Measurements from ENCODE around the gene TSPAN18.

The TSPAN18 gene

DNA sequence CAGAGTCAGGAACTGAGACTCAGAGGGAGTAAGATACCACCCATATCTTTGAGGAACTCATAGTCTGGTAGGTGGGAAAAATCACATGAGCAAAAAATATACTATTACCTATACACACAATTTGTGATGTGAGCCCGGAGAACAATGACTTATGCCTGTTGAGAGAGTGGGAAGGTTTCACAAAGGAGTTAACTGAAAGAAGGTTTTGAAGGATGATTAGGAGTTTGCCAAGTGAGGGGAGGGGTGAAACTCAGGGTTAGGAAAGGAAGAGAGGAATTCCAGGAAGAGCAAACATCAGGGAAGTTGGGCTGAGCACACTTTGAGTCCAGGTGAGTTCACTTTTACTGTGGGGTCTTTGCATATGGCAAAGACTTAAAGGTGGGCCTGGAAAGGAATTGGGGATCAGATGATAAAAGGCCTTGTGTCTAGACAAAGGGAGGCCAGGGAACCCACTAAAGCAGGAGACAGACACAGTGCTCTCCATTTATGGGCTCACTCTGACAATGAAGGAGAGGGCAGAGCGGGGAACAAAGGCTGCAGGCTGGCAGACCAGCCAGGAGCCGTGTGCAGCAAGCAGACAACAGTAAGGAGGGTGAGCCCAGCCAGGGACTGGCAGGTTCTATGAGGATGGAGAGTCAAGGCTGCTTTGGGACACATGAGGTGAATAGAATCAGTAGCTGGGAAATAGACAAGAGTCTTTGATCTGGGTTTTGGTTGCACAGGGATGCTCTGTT is 33.1 kb downstream of the TSPAN18 start:
- no peak for DNase-seq (ENCODE audit: low read depth)

DNA sequence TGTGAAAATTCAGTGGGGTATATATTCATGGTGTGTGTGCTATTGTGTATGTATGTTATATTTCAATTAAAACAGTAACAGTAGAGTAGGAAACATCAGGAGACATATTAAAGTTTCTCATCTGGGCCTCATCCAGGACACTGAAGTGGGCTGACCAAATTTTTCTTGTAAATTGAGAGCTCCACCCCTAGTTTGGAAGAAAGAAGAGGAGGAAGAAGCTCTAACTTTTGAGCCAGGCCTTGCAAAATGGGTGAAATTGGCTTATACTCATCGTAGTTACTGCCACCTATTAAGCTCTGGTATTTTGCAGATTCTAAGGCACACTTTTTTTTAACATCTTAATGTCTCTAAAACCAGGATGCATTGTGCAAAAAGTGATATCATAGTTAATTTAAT is 33.7 kb downstream of the TSPAN18 start:
- no peak for DNase-seq (ENCODE audit: low read depth)

DNA sequence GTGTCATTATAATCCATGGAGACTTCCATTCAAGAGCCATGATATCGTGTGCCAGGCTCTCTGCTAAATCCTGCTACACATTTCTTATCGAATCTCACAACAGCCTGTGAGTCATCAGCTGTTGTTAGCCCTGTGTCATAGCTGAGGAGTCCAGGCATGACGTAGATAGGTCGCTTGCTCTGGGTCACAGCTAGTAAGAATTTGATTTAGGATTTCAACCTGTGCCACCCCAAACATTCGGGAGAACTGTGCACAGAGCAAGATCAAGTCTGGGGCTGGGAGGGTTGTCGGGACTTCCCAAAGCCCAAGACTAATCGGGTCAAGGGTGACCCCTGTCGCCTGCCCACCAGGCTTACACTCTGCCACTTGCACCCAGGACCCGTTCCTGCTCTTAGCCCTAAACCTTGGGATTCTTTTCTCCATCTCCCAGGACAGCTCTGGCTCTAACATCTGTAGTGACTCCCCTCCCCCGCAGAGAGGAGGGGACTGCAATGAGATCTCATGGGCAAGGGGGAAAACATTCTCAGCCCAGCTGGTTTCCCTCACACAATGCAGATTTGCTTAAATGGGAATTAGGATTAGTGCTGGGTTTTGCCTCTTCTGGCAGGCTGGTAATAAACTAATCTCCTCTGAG is 34.3 kb downstream of the TSPAN18 start:
- no peak for DNase-seq (ENCODE audit: low read depth)

DNA sequence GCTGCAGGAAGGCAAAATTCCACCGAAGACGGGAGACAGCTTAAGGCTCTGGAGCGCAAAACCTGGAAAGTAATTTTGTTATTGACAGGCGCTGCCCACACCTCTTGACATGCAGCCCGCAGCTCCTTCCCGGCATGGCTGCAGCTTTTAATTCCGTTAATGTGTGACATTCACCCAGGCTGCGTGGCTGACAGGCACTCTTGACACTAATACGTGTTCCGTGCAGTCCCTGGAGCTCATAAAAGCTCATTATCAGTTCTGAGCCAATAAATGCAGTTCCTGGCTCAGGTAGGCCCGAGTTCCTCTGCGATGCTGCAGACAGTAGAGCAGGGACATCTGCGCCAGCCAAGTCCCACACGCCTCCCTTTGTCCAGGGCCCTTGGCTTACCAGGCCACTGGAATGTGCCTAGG is 34.8 kb downstream of the TSPAN18 start:
- no peak for DNase-seq (ENCODE audit: low read depth)

DNA sequence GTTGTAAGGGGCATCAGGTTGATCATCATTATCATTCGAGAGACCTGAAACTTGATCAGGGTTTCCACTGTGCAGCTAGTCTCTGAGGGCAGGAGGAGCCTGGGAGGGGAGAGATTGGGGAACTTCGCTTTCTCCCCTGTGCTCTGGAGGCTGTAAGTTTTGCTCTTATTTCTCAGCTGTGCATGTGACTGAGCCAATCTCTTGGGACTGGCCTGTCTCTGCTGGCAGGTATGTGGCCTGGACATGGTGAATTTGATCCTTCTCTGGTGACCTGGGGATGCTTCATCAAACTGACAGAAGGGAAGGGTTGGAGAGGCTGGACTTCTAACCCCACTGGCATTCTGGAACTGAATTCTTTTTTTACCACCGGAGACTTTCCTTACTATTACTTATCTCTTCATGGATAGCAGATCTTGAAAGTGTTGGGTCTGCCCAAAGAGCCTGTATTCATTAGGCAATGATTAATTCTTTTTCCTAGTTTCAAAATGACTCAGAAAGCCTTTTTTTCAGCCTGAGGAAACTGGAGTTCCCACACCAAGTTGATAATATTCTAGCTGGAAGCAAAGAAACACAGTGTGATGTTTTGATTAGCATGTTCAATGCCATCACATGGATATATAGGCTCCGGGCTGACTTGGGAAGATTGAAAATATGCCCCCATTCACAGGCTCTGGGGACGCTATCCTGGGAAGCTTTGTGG is 36.5 kb downstream of the TSPAN18 start:
- no peak for DNase-seq (ENCODE audit: low read depth)

DNA sequence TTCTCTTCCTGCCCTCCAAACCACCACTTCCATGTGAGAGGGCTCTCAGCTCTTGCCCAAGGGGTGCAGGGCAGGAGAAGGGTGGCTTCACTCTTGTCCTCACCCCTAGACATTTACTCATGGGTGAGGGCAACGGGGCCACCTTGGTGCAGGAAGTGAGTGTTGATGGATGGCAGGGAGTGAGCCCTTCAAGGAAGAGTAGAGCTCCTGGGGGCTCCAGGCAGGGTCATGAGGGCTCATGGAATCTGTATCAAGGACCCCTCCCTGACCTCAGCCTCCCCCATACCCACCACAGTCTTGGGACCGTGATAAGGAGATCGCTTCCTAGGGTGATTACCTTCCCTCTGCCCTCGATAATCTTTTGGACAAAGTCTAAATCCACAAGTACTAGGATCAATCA is 37.8 kb downstream of the TSPAN18 start:
- no peak for DNase-seq (ENCODE audit: low read depth)

DNA sequence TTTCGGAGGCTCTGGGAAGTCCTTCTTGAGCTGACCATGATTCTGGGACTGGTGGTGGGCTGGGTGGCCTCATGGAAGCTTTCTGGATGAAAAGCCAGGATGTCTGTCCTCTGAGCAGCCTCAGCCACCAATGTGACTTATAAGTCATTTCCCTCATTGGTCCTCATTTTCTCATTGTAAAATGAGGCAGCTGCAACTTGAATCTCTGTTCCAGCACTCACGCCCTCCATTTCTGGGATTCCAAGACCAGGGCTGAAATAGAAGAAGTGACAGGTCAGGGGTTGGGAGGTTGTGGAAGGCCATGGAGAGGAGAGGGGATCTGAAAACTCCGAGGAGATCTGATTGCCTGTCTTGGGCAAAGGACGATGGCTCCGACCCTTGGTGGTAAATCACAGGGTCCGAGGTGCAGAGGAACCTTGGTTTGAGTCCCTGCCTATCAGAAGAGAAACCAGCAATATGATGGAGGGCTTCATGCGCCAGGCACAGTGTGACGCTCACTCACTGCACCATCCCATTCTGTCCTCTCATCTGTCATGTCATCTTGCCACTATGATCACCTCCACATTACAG is 38.3 kb downstream of the TSPAN18 start:
- no peak for DNase-seq (ENCODE audit: low read depth)

DNA sequence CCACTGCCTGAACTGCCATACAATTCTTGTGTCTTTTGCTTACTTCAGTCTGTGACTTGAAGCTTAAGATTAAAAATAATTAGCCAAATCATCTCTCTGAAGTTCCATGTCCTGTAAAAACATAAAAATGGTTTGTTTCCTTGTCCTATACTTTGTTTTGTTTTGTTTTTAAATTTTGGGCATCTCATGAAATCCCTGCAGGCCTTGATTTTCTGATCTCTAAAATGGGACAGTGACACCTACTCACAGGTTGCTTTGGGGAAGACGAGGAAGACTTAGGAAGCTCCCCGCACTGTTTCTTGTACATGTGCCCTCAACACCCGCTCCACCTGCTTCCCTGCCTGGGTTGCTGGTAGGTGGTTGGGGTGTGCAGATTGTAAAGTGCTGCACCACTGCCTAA is 38.9 kb downstream of the TSPAN18 start:
- DNase-seq (ENCODE audit: low read depth): no peak

DNA sequence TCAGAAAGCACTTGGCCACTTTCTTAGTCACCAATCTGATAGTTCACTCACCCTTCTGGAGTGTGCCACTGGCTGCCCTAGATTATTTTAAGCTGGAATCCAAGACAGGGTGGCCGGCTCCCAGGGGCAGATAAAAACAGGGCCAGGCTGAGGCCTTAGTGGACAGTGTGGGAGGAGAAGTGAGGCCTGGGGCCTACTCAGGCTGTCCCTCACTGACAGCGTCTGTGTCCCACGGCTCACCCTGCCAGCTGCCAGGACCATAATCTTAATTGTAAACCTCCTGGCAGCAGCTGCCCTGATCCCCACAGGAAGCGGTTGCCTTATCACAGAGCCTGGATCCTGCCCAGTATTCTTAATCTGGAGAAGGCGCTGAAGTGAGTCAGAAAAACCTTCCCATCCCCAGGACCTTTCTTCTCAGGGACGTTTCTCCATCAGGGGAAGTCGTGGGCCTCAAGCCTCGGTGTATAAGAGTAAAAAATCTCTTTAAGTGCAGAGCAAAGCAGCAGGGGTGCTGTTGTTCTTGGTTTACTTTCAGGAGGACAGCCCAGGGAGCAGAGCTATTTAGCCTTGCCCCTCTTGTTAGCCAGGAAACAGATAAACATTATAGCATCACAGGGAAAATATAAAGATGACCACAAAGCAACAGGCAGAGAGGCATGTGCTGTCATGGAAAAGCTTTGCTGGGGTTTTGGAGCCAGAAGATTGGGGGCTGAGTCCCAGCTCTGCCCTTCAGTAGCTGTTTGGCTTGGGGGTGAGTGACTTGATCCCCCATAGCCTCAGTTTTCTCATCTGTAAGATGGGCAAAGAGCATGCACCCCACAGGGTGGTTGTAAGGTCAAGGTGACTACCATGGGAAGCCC is 39.6 kb downstream of the TSPAN18 start:
- DNase-seq (ENCODE audit: low read depth): no peak

DNA sequence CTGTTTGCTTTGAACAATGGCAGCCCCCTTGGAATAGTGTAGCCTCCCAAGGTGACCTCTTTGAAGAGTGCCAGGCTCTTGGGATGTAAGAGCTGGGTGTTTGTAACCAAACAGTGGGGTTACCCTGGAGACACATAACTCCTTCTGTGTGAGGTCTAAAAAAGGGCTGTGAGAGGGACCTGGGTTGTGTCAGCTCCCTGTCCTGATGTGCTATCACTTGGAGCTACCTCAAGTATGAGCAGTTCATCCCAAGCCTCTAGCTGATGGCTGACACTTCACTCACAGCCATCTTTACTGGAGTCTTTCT is 40.2 kb downstream of the TSPAN18 start:
- DNase-seq (ENCODE audit: low read depth): no peak

DNA sequence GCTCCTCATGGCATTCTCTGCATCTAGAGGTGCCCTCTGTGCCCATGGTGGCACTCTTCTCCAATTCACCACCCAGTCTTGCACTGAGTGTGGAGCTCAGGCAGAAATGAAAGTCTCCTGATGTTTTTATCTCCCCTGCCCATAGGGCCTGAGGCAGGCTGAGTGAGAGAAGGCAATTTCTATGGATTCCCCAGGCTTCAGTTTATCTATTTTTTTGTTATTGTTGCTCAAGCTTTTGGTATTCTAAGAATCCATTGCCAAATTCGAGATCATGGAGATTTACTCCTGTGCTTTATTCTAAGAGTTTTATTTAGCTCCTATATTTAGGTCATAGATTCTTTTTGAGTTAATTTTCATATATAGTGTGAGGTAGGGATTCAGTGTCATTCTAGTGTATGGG is 40.7 kb downstream of the TSPAN18 start:
- DNase-seq (ENCODE audit: low read depth): no peak

DNA sequence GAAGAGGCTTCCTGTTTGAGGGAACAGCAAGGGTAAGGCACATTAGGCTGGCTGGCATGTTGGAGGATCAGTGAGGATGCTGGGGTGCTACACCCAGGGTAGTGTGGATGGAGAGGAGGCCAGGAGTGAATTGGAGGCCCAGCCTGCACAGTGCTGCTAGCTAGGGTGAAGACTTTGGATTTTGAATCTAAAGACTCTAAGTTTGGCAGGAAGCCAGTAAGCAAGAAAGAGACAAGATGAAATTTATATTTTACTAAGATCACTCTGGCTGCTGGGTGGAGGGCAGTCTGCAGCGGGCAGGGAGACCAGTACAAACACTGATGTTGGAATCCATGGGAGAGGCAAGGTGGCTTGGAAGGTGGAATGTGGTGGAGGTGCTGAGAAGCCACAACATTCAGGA is 43.6 kb downstream of the TSPAN18 start:
- no peak for DNase-seq (ENCODE audit: low read depth)

DNA sequence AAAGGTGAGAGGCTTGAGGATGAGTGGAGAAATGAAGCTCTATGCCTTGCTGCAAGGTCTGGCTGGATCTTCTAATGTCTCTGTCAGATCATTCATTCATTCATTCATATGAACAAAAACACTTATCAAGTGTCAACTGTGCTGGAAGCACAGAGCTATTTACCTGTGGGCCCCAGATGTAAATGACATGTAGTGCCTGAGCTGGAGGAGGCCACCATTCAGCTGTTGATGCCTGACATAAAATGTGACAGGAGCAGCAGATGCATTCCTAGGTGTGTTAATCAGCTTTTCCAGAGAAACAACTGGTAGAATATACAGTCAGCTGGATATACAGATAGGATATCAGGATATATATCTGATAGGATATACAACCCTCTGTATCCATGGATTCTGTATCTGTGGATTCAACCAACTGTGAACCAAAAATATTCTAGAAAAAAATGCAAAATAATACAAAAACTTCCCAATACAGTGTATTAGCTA is 44.5 kb downstream of the TSPAN18 start:
- no peak for DNase-seq (ENCODE audit: low read depth)

DNA sequence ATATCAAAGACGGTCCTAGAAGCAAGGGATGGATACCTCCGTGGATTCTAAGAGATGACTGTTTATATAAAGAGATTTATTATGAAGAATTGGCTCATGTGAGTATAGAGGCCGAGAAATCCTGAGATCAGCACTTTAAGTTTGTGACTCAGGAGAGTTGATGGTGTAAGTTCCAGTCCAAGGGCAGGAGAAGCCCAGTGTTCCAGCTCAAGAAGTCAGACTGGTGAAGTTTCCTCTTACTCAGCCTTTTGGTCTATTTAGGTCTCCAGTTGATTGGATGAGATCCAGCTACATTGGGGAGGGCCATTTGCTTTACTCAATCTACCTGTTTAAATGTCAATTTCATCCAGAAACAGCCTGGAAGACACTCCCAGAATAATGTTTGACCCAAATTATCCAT is 45.1 kb downstream of the TSPAN18 start:
- no peak for DNase-seq (ENCODE audit: low read depth)

DNA sequence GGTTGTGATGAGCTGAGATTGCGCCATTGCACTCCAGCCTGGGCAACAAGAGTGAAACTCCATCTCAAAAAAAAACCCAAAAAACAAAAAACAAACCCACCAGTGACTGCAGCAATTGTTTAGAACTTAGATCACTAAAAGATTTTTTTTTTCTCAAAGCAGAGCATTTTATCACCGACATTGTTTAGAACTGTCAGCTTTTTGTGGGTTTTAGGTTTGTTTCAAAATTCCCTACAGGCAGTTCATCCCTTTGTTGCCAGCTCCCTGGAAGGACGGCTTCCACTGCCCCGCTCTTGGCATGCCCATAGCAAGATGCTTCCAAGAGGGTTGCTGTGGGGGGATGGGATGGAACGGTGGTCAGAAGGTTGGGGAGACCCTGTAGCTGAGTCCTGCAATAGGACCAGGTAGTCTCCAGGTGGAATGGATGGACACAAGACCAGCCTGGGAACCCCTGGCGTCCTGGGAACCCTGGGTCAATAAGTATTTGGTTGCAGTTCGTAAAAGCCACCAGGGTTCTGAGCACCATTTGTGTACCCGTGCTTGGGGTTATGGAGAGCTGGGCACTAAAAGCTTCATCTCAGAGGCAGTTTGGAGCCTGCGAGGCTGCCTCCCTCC is 46.7 kb downstream of the TSPAN18 start:
- DNase-seq (ENCODE audit: low read depth): no peak

DNA sequence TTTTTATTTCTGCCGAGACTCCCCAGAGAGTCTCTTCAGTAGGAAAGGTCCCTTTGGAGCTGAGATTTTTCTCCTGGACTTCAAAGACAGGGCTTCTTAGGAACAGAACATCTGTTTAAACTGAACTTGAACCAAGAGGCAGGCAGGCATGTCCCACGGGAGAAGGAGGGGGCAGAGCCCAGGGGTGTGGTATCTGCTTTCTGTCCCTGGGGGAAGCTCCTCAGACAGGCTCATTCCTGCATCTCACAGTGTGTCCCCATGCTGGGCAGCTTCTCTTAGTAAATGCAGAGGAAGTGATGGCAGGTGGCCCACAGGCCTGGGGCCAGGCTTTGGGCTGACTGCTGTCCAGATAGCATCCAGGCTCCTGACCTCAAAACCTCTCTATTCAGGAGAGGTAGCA is 47.3 kb downstream of the TSPAN18 start:
- no peak for DNase-seq (ENCODE audit: low read depth)

DNA sequence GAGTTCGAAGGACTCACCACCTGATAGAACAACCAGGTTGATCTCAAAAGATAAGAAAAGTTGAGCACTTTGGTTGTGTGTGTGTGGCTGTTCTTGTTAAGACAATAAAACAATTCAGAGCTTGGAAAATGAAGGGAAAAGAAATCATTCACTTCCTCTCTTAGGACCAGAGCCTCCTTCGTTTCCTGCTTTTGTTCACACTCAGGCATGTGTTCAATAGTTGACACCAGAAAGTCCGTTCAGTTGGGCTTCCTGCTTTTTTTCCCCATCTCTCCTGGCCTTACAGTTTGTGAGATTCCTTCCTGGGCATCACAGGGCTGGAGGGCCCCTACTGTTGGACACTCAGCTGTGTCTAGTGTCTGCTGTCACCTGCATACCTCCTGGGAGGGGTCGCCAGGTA is 48.0 kb downstream of the TSPAN18 start:
- no peak for DNase-seq (ENCODE audit: low read depth)

DNA sequence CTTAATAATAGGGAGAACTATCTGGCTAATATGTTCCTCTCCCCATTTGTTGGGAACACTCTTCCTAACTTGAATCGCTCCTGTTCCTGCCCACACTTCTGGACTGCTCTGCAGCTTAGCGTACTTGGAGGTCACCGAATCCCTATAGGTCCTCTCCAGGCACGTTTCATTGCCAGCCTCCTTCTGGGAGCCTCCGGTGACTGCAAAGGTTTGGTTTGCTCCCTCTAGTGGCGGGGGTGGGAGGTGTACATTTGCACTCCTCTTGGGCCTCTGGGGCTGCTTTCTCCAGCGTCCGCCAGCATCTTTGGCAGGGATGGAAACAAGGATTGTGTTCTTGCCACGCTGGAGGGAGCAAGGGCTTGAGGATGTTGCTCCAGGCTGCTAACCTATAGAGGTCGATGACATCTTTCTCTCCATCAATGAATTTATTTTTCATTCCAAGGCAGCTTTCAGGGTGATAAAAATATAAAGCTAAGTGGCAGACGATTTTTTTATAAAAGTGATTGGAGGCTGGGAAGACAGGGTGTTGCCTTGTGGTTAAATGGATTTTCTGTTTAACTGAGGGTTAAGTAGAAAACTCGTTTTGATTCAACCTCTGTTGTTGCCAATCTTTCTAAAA is 48.7 kb downstream of the TSPAN18 start:
- peak; percentile 38 for DNase-seq (ENCODE audit: low read depth)

DNA sequence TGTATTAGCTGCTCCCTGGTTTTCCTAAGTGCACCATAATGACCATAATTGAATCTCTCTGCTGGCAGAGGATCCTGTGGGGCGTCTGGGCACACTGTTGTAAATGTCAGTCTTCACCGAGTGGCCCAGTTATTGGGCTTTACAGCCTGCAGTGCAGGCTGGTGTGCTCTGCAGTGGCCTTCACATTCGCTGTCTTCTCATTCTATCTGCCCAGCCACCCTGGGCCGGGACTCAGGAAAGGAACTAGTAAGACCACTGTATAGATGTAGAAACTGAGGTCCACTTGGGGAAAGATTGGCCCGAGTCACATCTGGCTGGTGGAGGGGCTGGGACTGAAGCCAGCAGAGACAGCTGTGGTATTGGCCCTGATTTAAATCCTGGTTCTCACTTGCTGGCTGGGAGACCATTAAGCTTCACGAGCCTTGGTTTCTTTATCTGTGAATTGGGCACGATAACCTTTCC is 49.3 kb downstream of the TSPAN18 start:
- DNase-seq (ENCODE audit: low read depth): no peak

DNA sequence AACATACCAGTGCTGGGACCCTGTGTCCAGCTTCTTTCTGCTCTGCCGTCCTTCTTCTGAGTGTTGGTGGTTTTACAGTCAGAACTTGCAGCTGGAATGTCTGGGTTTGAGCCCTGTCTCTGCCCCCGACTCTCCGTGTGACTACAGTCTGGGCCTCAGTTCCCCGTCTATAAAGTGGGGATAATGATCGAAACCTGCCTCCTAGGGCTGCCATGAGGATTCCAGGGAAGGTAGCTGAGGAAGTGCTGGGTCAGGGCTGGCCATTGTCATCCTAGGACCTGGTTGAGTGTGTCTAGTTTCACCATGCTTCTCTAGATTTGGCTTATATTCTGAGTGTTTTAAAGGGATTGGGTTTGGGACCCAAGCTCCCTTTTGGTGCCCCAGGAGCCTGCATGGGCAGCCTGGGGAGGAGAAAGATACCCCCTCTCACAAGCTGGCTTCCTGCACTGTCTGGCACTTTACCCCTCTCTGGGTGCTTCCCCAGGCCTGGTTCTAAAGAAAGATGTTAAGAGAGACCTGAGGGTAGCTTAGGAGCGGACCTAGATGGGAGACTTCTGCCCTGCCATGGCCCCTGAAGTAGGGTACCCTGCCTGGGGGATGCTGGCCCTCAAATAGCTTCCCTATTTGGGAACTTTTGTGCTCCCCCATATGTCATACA is 49.9 kb downstream of the TSPAN18 start:
- no peak for DNase-seq (ENCODE audit: low read depth)
